Tibial nerve (tissue), 3 donors: ENCODE results near the gene ETFRF1.

Experiments used
- POLR2A ChIP-seq, 2 donors: fragments of 450-650 bp; IDR thresholded peaks; one replicate each; pipeline ENCODE4 v1.6.1; 2017; ENCODE audit warnings: antibody characterized with exemption in 2 of 2, mild to moderate bottlenecking in 2 of 2, moderate library complexity in 2 of 2
- TF ChIP-seq, protein P1 (sequence below), 5 experiments: fragments of 200-600 bp in 3 of 5; fragments of 450-650 bp in 2 of 5; sonication (generic) in 3 of 5; IDR thresholded peaks; one replicate each; pipeline ENCODE4 v1.5.1; 2016 to 2019; ENCODE audit warnings: antibody characterized with exemption in 5 of 5, mild to moderate bottlenecking in 3 of 5, moderate library complexity in 2 of 5

- TF ChIP-seq, protein P1, sequence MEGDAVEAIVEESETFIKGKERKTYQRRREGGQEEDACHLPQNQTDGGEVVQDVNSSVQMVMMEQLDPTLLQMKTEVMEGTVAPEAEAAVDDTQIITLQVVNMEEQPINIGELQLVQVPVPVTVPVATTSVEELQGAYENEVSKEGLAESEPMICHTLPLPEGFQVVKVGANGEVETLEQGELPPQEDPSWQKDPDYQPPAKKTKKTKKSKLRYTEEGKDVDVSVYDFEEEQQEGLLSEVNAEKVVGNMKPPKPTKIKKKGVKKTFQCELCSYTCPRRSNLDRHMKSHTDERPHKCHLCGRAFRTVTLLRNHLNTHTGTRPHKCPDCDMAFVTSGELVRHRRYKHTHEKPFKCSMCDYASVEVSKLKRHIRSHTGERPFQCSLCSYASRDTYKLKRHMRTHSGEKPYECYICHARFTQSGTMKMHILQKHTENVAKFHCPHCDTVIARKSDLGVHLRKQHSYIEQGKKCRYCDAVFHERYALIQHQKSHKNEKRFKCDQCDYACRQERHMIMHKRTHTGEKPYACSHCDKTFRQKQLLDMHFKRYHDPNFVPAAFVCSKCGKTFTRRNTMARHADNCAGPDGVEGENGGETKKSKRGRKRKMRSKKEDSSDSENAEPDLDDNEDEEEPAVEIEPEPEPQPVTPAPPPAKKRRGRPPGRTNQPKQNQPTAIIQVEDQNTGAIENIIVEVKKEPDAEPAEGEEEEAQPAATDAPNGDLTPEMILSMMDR (IDR thresholded peaks at IDR 0.05), result no peak
- no peak for TF ChIP-seq POLR2A (IDR thresholded peaks at IDR 0.05)
Measured at GRCh38 chr12:25207411-25207810, 12.4 kb downstream of the ETFRF1 start.
